Fibroblast of peridontal ligament (primary cell): ENCODE results near the gene MTHFSD.

Experiments
- DNase-seq: peaks from one replicate; pipeline ENCODE4 v3.0.0-alpha.2; 2010; ENCODE audit errors: extremely low read depth

Gene MTHFSD

GRCh38 chr16:86530251-86531190 lies 24.5 kb downstream of the MTHFSD start:
- no peak for DNase-seq

GRCh38 chr16:86529160-86529559 lies 25.9 kb downstream of the MTHFSD start:
- peak; percentile 66 for DNase-seq

- no peak for DNase-seq
Measured at GRCh38 chr16:86528061-86528929, 26.7 kb downstream of the MTHFSD start.

GRCh38 chr16:86527366-86527765 lies 27.7 kb downstream of the MTHFSD start:
- DNase-seq: no peak

GRCh38 chr16:86525696-86526095 lies 29.3 kb downstream of the MTHFSD start:
- no peak for DNase-seq

GRCh38 chr16:86524029-86524428 lies 31.0 kb downstream of the MTHFSD start:
- no peak for DNase-seq

- DNase-seq: no peak
Measured at GRCh38 chr16:86523166-86523740, 31.8 kb downstream of the MTHFSD start.

GRCh38 chr16:86522634-86523033 lies 32.4 kb downstream of the MTHFSD start:
- no peak for DNase-seq

- DNase-seq: no peak
Measured at GRCh38 chr16:86521236-86522197, 33.5 kb downstream of the MTHFSD start.

- DNase-seq: peak; percentile 24
Measured at GRCh38 chr16:86520317-86521210, 34.5 kb downstream of the MTHFSD start.

- DNase-seq: peak; percentile 75
Measured at GRCh38 chr16:86519649-86520316, 35.3 kb downstream of the MTHFSD start.

- no peak for DNase-seq
Measured at GRCh38 chr16:86519007-86519648, 35.9 kb downstream of the MTHFSD start.

- peak; percentile 83 for DNase-seq
Measured at GRCh38 chr16:86517652-86518258, 37.3 kb downstream of the MTHFSD start.

GRCh38 chr16:86517033-86517432 lies 38.0 kb downstream of the MTHFSD start:
- DNase-seq: peak; percentile 27

- no peak for DNase-seq
Measured at GRCh38 chr16:86516623-86517003, 38.4 kb downstream of the MTHFSD start.

- DNase-seq: peak; percentile 65
Measured at GRCh38 chr16:86515777-86516622, 39.0 kb downstream of the MTHFSD start.

GRCh38 chr16:86515413-86515776 lies 39.6 kb downstream of the MTHFSD start:
- DNase-seq: peak; percentile 32
